Epithelial cell of prostate (primary cell): Measurements from ENCODE around the gene MFSD6.
"Not testable (repeated sequence)": the region's sequence is repeated elsewhere in the genome, so short reads cannot be mapped to it uniquely, and the experiment has no call there.

Experiments used
- DNase-seq: peaks from one replicate; pipeline ENCODE4 v3.0.0-alpha.2; 2011; ENCODE audit warnings: low read depth, low spot score
- H3K27ac ChIP-seq: fragments of 450-650 bp; 2 replicates; pipeline ENCODE4 v1.5.1; 2017; ENCODE audit warnings: mild to moderate bottlenecking

The MFSD6 gene

GRCh38 chr2:190404487-190404886 is 3.7 kb upstream of the MFSD6 start:
- peak; percentile 52 for DNase-seq
- H3K27ac ChIP-seq, result peak overlapping the region; percentile 66

- peak; percentile 33 for DNase-seq
- H3K27ac ChIP-seq, result peak overlapping the region; percentile 66
Observed at GRCh38 chr2:190405070-190405469, 3.1 kb upstream of the MFSD6 start.

GRCh38 chr2:190405995-190406394 is 2.2 kb upstream of the MFSD6 start:
- no peak overlapping the region for H3K27ac ChIP-seq
- DNase-seq, result no peak

- H3K27ac ChIP-seq, result no peak overlapping the region
- DNase-seq, result no peak
Observed at GRCh38 chr2:190406805-190407204, 1.4 kb upstream of the MFSD6 start.

GRCh38 chr2:190407246-190407661 is 901 bp upstream of the MFSD6 start:
- DNase-seq, result no peak
- H3K27ac ChIP-seq, result peak overlapping the region; percentile 42

- peak overlapping the region; percentile 42 for H3K27ac ChIP-seq
- no peak for DNase-seq
Observed at GRCh38 chr2:190408538-190409271, 550 bp downstream of the MFSD6 start.

- DNase-seq, result no peak
- H3K27ac ChIP-seq, result no peak overlapping the region
Observed at GRCh38 chr2:190409616-190410015, 1.5 kb downstream of the MFSD6 start.

- DNase-seq, result no peak
- H3K27ac ChIP-seq, result no peak overlapping the region
Observed at GRCh38 chr2:190410166-190410565, 2.0 kb downstream of the MFSD6 start.

- H3K27ac ChIP-seq, result peak overlapping the region; percentile 39
- no peak for DNase-seq
Observed at GRCh38 chr2:190412966-190413365, 4.8 kb downstream of the MFSD6 start.

GRCh38 chr2:190413421-190413820 is 5.3 kb downstream of the MFSD6 start:
- DNase-seq, result peak; percentile 64
- H3K27ac ChIP-seq, result peak overlapping the region; percentile 39

GRCh38 chr2:190415251-190415650 is 7.1 kb downstream of the MFSD6 start:
- DNase-seq, result no peak
- no peak overlapping the region for H3K27ac ChIP-seq

GRCh38 chr2:190415794-190416775 is 7.9 kb downstream of the MFSD6 start:
- no peak for DNase-seq
- H3K27ac ChIP-seq, result no peak overlapping the region

- H3K27ac ChIP-seq, result no peak overlapping the region
- DNase-seq, result no peak
Observed at GRCh38 chr2:190417045-190417842, 9.1 kb downstream of the MFSD6 start.

GRCh38 chr2:190418727-190419126 is 10.6 kb downstream of the MFSD6 start:
- DNase-seq, result no peak
- peak overlapping the region; percentile 19 for H3K27ac ChIP-seq

GRCh38 chr2:190420801-190421200 is 12.6 kb downstream of the MFSD6 start:
- no peak overlapping the region for H3K27ac ChIP-seq
- no peak for DNase-seq

- no peak for DNase-seq
- H3K27ac ChIP-seq, result no peak overlapping the region
Observed at GRCh38 chr2:190425221-190425866, 17.2 kb downstream of the MFSD6 start.

- no peak for DNase-seq
- H3K27ac ChIP-seq, result no peak overlapping the region
Observed at GRCh38 chr2:190425883-190426658, 17.9 kb downstream of the MFSD6 start.

GRCh38 chr2:190430866-190431265 is 22.7 kb downstream of the MFSD6 start:
- not testable (repeated sequence) for H3K27ac ChIP-seq, DNase-seq

- DNase-seq, result no peak
- no peak overlapping the region for H3K27ac ChIP-seq
Observed at GRCh38 chr2:190431907-190432306, 23.8 kb downstream of the MFSD6 start.
